Lung (tissue), 16 donors: Measurements from ENCODE around the gene MTRFR. TPM values are rescaled to one million over a fixed set of nuclear protein-coding genes. Genes with fewer than 3 reads are reported as not detected.

Source experiments
- ATAC-seq: fragments of 200-7000 bp; cut with Tn5 transposase; one replicate; pipeline ENCODE4 v1.9.1; 2020; ENCODE audit warnings: moderate number of reproducible peaks; ENCODE audit not compliant: insufficient read depth, low FRiP score
- DNase-seq, 3 donors: peaks; one replicate each; pipeline ENCODE4 v3.0.0-alpha.2; 2013 to 2017
- H3K27ac ChIP-seq, 2 donors: one replicate each; pipeline ENCODE4 v1.5.1; 2013; ENCODE audit warnings: mild to moderate bottlenecking in 2 of 2, moderate library complexity in 2 of 2, control low read depth in 1 of 2, inconsistent platforms in 1 of 2, low read depth in 1 of 2, low read length in 1 of 2
- H3K27me3 ChIP-seq, 3 donors: one replicate each; pipeline ENCODE4 v1.5.1; 2013; ENCODE audit warnings: low read length in 2 of 3; ENCODE audit not compliant: control insufficient read depth in 3 of 3, insufficient read depth in 3 of 3
- H3K36me3 ChIP-seq, 4 donors: one replicate each; pipeline ENCODE4 v1.5.1; 2013; ENCODE audit warnings: low read length in 4 of 4, mild to moderate bottlenecking in 1 of 4, moderate library complexity in 1 of 4; ENCODE audit not compliant: control insufficient read depth in 4 of 4, insufficient read depth in 4 of 4
- H3K4me1 ChIP-seq, 5 donors: one replicate each; pipeline ENCODE4 v1.5.1; 2013; ENCODE audit warnings: low read length in 5 of 5, mild to moderate bottlenecking in 2 of 5, moderate library complexity in 1 of 5; ENCODE audit not compliant: control insufficient read depth in 5 of 5, insufficient read depth in 5 of 5
- H3K4me3 ChIP-seq: one replicate; pipeline ENCODE4 v1.5.1; 2013; ENCODE audit warnings: mild to moderate bottlenecking, control low read depth, moderate library complexity
- H3K9ac ChIP-seq, 2 donors: one replicate each; pipeline ENCODE4 v1.5.1; 2013; ENCODE audit warnings: low read length in 2 of 2, control low read depth in 1 of 2; ENCODE audit not compliant: insufficient read depth in 1 of 2
- H3K9me3 ChIP-seq, 4 donors: one replicate each; pipeline ENCODE4 v1.5.1; 2013; ENCODE audit warnings: low read length in 3 of 4, mild to moderate bottlenecking in 1 of 4, moderate library complexity in 1 of 4; ENCODE audit not compliant: control insufficient read depth in 4 of 4, insufficient read depth in 3 of 4
- CTCF ChIP-seq: IDR thresholded peaks from 2 replicates; pipeline ENCODE4 v1.5.1; 2012; ENCODE audit warnings: mild to moderate bottlenecking; ENCODE audit errors: control extremely low read depth, extremely low read depth
- WGBS, 2 donors: extraction: QIAGEN DNeasy Blood & Tissue Kit; methylation state at CpG; one replicate each; pipeline ENCODE4 v1.1.7; 2013; 5-methylcytosine and 5-hydroxymethylcytosine counted together
- long read RNA-seq, 5 donors: transcript quantifications; one replicate each; lab custom pipeline, GENCODE V29; 2026
- polyA plus RNA-seq, 2 donors: library from polyadenylated mRNA; stranded (reverse); fragments of 200-250 nt; gene quantifications; one replicate each; pipeline ENCODE4 v1.2.1, GENCODE V29; 2013
- total RNA-seq, 2 donors: library from RNA; depleted of rRNA in 1 of 2; stranded (reverse); fragments of >200 nt in 1 of 2; gene quantifications; one replicate each; pipeline ENCODE4 v1.2.1, GENCODE V29; 2014 to 2021
- donor health status: control.
- donor health status: control.
- donor health status: Bipolar disorder and iron deficiency.
- donor health status: healthy.
- donor health status: DM: yes; HTN: yes; CAD: no.

Gene MTRFR
- 10 to 100 TPM; 11.7 to 21.6 TPM for total RNA-seq
- polyA plus RNA-seq, result 10 to 100 TPM in 1 of 2 donors, 1 to 10 TPM in 1; 8.8 to 20.8 TPM
- long read RNA-seq, donor 1, transcript C12orf65-204 (2 exons, 1,326 nt), result minor isoform, 9 of 26 reads
- long read RNA-seq, donor 1, transcript C12orf65-201 (3 exons, 2,073 nt), result major isoform, 10 of 26 reads
- long read RNA-seq, donor 1, partial matches to known transcripts, result 7 of 26 reads
- long read RNA-seq, donor 1, other reads (novel, unspliced or antisense), result 0 of 26 reads
- long read RNA-seq, donor 2, partial matches to known transcripts, result 65 of 228 reads
- long read RNA-seq, donor 2, other reads (novel, unspliced or antisense), result 157 of 228 reads
- long read RNA-seq, donor 3, transcript C12orf65-201 (3 exons, 2,073 nt), result major isoform, 11 of 240 reads
- long read RNA-seq, donor 3, partial matches to known transcripts, result 217 of 240 reads
- long read RNA-seq, donor 3, other reads (novel, unspliced or antisense), result 8 of 240 reads
- long read RNA-seq, donor 4, transcript C12orf65-201 (3 exons, 2,073 nt), result major isoform, 12 of 14 reads
- long read RNA-seq, donor 4, partial matches to known transcripts, result 0 of 14 reads
- long read RNA-seq, donor 4, other reads (novel, unspliced or antisense), result 0 of 14 reads
- long read RNA-seq, donor 5, transcript C12orf65-201 (3 exons, 2,073 nt), result major isoform, 16 of 582 reads
- long read RNA-seq, donor 5, partial matches to known transcripts, result 520 of 582 reads
- long read RNA-seq, donor 5, other reads (novel, unspliced or antisense), result 42 of 582 reads

GRCh38 chr12:123232807-123233504 is at the start of gene MTRFR, which contains the start of gene MPHOSPH9:
TSS of gene MTRFR (plus strand) at chr12:123233436. CDS start at chr12:123253675, 20,239 bp downstream.
TSS of gene MPHOSPH9 (minus strand) at chr12:123233141. CDS start at chr12:123230364, 2,777 bp downstream.
- Histone ChIP-seq H3K9me3 (no peaks in the 10 kb centered on the region), H3K4me1 (peaks cover 0 to 17% (median 7%) of the 10 kb centered on the region in 5 donors), H3K4me3 (peak within 1 kb of the TSS; percentile 97), H3K27me3 (no peaks in the 10 kb centered on the region), H3K9ac (peak within 1 kb of the TSS; percentile 75 to 98), H3K27ac (peak within 1 kb of the TSS; percentile 93 to 95), H3K36me3 (peaks cover 0 to 2% (median 0%) of the 10 kb centered on the region in 4 donors)
- 1% methylated on average over 55 to 66 of the region's 66 CpGs for WGBS, 2 donors
- DNase-seq (peak; percentile 100), ATAC-seq (peak; percentile 98)
- TF ChIP-seq CTCF, result no peak

GRCh38 chr12:123187637-123188036 is 45.6 kb upstream of the MTRFR start:
- 92 to 94% methylated on average over 6 of the region's 6 CpGs for WGBS, 2 donors
- H3K36me3 ChIP-seq, result peaks cover 6 to 28% (median 20%) of the 10 kb centered on the region in 4 donors

GRCh38 chr12:123199936-123200335 is 33.3 kb upstream of the MTRFR start:
- Histone ChIP-seq H3K36me3 (peaks cover 8 to 21% (median 18%) of the 10 kb centered on the region in 4 donors), H3K27ac (no peak overlapping the region), H3K4me1 (no peaks in the 10 kb centered on the region), H3K9me3 (no peaks in the 10 kb centered on the region), H3K27me3 (no peaks in the 10 kb centered on the region), H3K9ac (no peak overlapping the region), H3K4me3 (no peak overlapping the region)
- TF ChIP-seq CTCF, result no peak
- 88 to 95% methylated on average over 3 of the region's 3 CpGs for WGBS, 2 donors
- no peak for DNase-seq
- no peak for ATAC-seq

More at GRCh38 chr12:123187637-123188036, 45.6 kb upstream of the MTRFR start:
- Histone ChIP-seq H3K27me3 (no peaks in the 10 kb centered on the region), H3K9ac (no peak overlapping the region), H3K4me1 (no peaks in the 10 kb centered on the region), H3K27ac (no peak overlapping the region), H3K4me3 (no peak overlapping the region), H3K9me3 (no peaks in the 10 kb centered on the region)
- TF ChIP-seq CTCF, result no peak
- DNase-seq, result no peak
- ATAC-seq, result no peak
